ENCODE measurements around the gene CARS1.

- no peak for TF ChIP-seq CTCF (IDR thresholded peaks at IDR 0.05)
- TF ChIP-seq POLR2AphosphoS5 (IDR thresholded peaks at IDR 0.05) = no peak
Measured at GRCh38 chr11:3105791-3106735, 48.8 kb upstream of the CARS1 start.

Measured in suprapubic skin (tissue), 3 donors.